NCI-H774 (cell line): Measurements from ENCODE around the gene ACOXL.

Source experiments
- DNase-seq: peaks from one replicate; lab custom pipeline; 2025; lab: John Stamatoyannopoulos, UW

The ACOXL gene

GRCh38 chr2:110794951-110795350, 62.6 kb downstream of the ACOXL start:
- no peak for DNase-seq

- no peak for DNase-seq
Measured at GRCh38 chr2:110796716-110797301, 64.4 kb downstream of the ACOXL start.

- no peak for DNase-seq
Measured at GRCh38 chr2:110799376-110799775, 67.0 kb downstream of the ACOXL start.

DNA sequence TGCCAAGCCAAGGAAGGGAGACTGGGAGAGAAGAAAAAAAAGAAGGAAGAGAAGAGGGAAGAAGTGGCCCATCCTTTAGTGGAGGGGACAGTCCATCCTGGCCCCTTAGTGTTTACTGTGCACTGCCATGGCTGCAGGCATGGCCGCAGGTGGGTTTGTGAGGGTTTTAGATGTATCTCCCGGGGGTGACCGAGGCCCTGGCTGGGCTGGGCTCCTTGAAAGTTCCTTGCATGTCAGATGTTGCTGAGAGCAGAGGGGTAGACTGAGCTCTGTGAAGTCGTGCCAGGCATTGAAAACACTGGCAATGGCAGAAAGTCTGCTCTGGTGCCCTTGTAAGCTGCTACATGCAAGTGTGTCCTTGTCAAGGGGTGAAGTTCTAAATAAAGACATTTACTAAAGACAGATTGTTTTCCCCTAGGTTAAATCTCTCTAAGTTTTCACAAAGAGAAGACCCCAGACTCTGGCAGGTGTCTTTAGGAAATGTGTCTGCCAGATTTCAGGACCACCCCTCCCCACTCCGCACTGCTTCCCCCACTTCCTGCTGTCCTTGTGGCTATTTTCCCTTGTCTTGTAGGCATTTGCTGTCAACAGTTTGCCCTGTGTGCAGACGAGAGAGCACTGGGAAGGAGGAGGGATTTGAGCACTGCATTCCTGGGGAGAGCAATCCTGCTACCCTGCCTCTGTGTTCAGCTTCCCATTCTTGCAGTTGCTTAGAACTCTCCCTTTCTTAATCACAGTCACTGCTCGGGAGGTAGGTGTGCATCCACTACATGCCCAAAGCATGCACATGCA, 68.4 kb downstream of the ACOXL start:
- DNase-seq: no peak

DNA sequence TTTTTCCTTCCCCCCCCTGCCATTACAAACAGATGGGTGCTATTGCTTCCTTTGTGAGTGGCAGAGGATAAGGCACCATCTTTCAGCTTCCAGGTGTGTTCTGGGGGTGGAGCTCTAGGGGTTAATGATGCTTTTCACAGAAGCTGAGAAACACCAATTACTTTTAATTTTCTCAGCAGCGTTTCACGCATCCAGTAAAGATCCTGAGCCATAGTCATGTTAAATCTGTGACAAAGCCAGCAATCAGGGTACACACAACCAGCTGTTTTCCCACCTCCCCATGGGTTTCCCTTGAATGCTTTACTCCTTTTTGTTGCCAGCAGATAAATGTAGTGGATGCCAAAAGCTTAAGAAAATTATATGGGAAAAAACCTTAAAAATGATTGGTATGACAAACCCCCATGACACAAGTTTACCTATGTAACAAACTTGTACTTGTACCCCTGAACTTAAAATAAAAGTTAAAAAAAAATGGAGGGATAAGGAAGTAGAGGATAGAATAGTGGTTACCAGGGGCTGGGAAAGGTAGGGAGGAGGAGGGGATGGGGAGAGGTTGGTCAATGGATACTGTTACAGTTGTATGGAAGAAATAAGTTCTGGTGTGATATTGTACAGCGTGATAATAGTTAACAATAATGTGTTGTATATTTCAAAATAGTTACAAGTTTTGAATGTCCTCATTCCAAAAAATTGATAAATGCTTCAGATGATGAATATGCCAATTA, 70.0 kb downstream of the ACOXL start:
- DNase-seq: no peak

DNA sequence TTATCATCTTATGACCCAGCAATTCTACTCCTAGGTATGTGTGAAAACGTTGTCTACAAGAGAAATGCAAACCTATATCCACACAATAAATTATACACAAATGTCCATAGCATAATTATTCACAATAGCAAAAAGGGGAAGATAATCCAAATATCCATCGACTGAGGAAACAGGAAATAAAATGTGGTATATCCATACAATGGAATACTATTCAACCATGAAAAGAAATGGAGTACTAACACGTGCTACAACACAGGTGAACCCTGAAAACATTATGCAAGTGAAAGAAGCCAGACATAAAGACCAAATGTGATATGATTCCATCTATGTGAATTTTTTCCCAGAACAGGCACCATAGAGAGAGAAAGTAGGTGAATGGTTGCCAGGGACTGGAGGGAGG, 72.1 kb downstream of the ACOXL start:
- no peak for DNase-seq

DNA sequence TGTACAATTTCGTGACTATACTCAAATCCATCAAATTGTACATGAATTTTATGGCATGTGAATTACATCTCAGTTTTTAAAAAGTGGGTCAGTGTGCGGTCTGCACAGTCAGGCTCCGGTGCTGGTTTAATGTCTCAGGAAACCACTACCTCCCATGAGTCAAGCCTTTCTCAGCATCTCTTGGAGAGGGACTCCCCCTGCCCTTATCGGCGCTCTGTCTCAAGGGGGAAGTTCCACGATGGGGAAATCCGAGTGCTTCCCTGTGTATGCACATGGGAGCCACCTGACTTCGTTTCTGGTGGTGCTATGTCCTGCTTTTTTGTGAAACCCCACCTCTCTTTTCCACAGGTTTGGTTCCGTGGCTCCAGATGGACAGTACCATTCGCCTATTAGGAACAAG, 72.5 kb downstream of the ACOXL start:
- DNase-seq: no peak

- DNase-seq: no peak
Measured at GRCh38 chr2:110805894-110806452, 73.6 kb downstream of the ACOXL start.

DNA sequence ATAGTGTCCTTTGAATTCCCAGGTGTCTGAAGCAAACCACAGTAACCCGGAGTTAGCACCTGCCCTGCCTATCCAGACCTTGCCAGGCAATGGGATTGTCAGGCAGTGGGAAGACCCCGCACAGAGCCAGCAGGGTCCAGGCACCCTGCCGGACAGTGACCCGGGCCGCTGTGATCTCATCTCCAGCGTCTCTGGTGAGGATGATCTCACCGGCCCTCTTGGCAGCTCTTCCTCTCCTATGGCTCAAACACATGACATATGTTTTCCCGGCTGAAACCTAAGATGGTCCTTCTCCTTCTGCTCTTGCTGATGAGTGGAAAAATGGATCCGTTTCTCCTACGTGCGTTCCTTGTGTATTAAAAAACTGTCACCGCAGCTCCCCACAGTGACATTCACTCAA, 75.1 kb downstream of the ACOXL start:
- DNase-seq: no peak

DNA sequence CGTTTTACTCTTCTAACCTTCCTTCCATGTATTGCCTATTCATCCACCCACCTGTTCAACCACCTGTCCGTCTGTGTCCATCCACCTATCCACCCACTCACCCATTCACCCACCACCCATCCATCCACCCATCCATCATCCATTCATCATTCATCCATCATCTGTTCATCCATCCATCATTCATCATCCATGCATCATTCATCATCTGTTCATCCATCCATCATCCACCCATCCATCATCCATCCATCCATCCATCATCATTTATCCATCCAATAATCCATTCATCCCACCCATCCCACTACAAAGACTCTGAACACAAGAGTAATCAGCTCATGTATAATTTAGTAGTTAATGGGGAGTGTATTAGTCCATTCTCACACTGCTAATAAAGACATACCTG, 78.0 kb downstream of the ACOXL start:
- no peak for DNase-seq

GRCh38 chr2:110812726-110813645, 80.6 kb downstream of the ACOXL start:
- DNase-seq: no peak

DNA sequence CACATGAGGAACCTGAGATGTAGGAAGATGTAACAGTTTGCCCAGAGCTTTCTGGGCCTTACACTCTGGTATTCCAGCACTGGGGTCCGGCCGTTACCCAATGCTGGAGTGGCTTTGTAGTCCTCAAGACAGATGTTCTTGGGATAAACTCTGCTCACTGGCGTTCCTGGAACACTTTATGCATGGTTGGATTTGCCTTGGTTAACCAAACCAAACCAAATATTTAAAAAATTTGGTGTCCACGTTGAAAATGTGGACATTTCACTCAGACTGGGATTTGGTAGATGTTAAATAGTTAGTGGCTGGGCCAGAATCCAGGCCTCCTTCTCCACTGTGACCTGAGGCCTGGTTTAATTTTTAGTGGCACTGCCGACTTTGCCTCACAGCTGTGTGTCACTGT, 81.5 kb downstream of the ACOXL start:
- DNase-seq: no peak

DNA sequence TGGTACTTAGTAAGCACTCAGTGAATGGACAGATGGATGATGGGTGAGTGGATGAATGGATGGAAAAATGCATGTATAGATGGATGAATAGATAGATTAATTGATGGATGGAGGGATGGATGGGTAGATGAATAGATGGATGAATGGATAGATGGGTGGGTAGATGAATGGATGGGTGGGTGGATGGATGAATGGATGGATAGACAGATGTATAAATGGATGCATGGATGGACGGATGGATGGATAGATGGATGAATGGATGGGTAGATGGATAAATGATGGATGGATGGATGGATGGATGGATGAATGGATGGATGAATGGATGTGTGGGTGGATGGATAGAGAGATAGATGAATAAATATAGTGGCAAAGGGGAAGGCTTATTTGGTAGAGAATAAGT, 83.6 kb downstream of the ACOXL start:
- DNase-seq: no peak

DNA sequence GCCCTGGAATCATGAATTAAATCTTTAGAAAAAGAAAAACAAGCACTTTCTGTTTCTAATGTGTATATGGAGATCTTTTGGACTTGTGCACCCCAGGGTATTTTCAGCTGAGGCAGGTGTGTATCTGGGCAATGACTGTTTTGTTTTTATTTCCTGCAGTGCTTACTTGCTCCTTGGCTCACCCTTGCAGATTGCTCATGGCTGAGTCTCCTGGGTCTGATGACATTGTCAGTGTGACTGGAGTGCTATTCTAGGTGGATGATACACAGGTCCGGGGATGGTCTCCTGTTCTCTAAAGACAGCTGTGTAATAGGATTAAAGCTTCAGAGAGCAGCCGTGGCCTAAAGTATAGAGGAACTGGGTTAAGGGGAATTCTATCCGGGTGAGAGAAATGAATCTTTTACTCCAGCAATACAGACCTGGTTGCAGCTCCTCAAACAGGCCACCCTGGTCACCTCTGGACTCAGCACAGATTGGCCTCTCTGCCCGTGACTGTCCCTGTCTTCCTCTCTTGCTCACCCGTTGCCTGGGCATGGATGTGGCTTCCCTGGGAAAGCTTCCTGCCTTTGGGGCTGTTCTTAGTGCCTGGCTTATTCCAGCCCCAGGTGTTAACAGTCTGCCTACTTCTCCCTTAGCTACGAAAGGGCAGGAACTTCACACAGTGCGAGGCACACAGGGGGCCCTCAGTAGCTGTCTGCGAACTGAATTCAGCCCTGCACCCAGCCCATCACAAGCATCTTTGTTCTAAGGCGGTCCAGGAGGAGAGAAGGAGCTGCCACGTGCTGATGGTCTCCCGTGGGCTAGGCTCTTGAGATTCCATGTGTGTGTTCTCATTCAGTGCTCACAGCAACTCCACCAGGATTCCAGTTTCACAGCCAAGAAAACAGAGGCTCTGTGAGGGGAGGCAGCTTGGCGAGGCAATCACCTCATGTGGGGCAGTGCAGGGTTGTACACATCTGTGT, 84.3 kb downstream of the ACOXL start:
- no peak for DNase-seq

DNA sequence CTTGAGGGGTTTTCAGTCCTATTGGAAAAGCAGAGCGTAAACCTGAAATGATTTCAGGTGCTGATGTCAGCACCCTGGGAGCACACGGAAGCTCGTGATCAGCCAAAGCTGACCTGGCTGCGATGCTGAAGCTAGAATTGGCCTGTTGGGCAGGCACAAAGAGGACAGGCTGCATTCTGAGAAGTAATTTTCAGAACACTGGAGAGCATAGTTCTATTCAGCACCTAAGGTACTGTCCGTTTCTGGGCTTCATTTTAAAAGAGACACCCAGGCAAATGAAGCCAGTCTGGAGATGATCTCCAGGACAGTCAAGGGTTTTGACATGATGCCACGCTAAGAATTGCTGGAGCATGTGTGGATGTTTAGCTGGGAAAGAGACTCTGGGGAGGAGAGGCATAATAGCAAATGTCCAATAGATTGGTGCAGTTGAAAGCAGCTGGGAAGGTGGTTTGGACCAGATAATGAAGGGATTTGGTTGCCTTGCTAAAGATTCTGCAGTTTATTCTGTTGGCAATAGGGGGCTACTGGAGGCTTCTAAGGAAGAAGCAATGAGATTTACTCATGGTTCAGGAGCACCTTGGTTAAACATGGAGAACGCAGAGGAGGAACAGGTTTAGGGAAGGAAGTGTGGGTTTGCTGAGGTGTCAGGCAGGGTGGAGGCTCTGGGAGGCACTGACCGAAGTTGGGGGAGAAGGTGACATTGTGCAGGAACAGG, 86.6 kb downstream of the ACOXL start:
- no peak for DNase-seq

- DNase-seq: no peak
Measured at GRCh38 chr2:110819711-110820110, 87.3 kb downstream of the ACOXL start.

DNA sequence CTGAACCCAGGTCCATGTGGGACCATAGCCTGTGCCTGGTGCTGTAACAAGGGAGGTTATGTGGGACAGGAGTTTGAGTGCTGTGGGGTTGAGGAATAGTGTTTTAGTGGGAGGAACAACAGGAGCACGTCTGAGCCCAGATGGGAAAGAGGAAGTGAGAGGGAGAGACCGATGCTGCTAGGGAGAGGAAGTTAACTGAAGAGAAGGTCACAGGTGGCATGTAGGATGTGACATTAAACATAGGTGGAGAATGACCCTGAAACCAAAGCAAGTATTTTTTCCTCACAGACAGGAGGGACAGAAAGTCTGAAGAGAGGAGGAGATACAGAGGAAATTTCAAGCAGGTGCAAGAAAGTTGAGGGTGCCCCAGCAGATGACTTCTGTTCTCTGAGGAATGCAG, 87.8 kb downstream of the ACOXL start:
- no peak for DNase-seq

DNA sequence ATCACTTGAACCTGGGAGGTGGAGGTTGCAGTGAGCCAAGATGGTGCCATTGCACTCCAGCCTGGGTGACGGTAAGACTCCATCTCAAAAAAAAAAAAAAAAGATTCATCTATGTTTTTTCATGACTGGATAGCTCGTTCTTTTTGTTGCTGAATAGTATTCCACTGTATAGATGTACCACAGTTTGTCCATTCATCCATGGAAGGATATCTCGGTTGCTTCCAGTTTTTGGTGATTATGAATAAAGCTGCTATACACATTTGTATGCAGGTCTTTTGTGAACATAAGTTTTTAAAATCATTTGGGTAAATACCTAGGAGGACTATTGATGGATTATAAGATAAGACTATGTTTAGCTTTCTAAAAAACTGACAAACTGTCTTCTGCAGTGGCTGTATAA, 90.8 kb downstream of the ACOXL start:
- no peak for DNase-seq

GRCh38 chr2:110827511-110827910, 95.1 kb downstream of the ACOXL start:
- DNase-seq: no peak

- DNase-seq: no peak
Measured at GRCh38 chr2:110828330-110828729, 96.0 kb downstream of the ACOXL start.
